Stomach smooth muscle (tissue), 2 donors: ENCODE data around the gene GALNT18.
"Not testable (repeated sequence)": the region's sequence is repeated elsewhere in the genome, so short reads cannot be mapped to it uniquely, and the experiment has no call there.

ENCODE experiments used
- H3K27ac ChIP-seq: one replicate; pipeline ENCODE4 v1.7.0; 2013; ENCODE audit warnings: mild to moderate bottlenecking, low read length, inconsistent platforms
- H3K27me3 ChIP-seq, 2 donors: one replicate each; pipeline ENCODE4 v1.7.0; 2013; ENCODE audit warnings: low read length in 2 of 2; ENCODE audit not compliant: insufficient read depth in 2 of 2, control insufficient read depth in 1 of 2
- H3K36me3 ChIP-seq, 2 donors: one replicate each; pipeline ENCODE4 v1.7.0; 2013; ENCODE audit warnings: low read length in 2 of 2; ENCODE audit not compliant: control insufficient read depth in 2 of 2, insufficient read depth in 2 of 2
- H3K4me1 ChIP-seq: one replicate; pipeline ENCODE4 v1.7.0; 2013; ENCODE audit warnings: low read length; ENCODE audit not compliant: control insufficient read depth, insufficient read depth
- H3K4me3 ChIP-seq, 2 donors: one replicate each; pipeline ENCODE4 v1.7.0; 2013; ENCODE audit warnings: low read length in 2 of 2
- H3K9ac ChIP-seq, 2 donors: one replicate each; pipeline ENCODE4 v1.7.0; 2013; ENCODE audit warnings: low read length in 2 of 2, mild to moderate bottlenecking in 1 of 2
- H3K9me3 ChIP-seq, 2 donors: one replicate each; pipeline ENCODE4 v1.7.0; 2013; ENCODE audit warnings: low read length in 2 of 2; ENCODE audit not compliant: control insufficient read depth in 2 of 2
- donor health status: healthy.
- donor health status: Pancreatic carcinoma.

The GALNT18 gene

DNA sequence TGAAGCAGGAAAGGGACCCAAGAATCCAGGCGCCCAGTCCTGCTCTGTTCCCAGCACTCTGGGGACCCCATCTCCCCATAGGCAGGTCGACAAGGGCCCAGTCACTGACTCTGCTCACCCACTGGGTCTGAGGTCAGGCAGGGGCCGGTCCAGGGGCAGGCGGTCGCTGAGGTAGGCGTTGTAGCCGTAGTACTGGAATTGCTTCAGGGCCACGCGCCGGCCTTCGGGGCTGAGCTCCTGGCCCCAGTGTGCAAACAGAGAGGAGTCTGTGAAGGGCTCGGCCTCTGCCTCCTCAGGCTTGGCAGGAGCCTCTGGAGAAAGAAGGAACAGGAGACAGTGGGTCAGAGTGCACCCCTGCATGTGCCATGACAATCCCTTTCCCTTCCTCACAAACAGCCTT is 173.2 kb downstream of the GALNT18 start:
- no peaks in the 10 kb centered on the region for H3K9me3 ChIP-seq
- no peak overlapping the region for H3K4me3 ChIP-seq
- no peaks in the 10 kb centered on the region for H3K36me3 ChIP-seq
- H3K9ac ChIP-seq = no peak overlapping the region
- H3K27me3 ChIP-seq = no peaks in the 10 kb centered on the region
- no peak overlapping the region for H3K27ac ChIP-seq
- H3K4me1 ChIP-seq = peaks cover 14% of the 10 kb centered on the region

DNA sequence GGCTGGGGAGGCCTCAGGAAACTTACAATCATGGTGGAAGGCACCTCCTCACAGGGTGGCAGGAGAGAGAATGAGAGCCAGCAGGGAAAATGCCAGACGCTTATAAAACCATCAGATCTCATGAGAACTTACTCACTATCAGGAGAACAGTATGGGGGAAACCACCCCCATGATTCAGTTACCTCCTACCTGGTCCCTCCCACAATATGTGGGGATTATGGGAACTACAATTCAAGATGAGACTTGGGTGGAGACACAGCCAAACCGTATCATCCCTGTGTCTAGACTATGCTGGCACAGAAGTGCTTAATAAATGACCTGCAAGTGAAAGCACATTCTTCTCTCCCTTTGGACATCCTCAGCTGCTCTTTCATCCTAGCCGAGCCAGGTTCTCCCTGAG is 174.2 kb downstream of the GALNT18 start:
- H3K27ac ChIP-seq, H3K36me3 ChIP-seq, H3K9ac ChIP-seq, H3K4me3 ChIP-seq, H3K27me3 ChIP-seq, H3K9me3 ChIP-seq: not testable (repeated sequence)
- H3K4me1 ChIP-seq = peaks cover 14% of the 10 kb centered on the region

DNA sequence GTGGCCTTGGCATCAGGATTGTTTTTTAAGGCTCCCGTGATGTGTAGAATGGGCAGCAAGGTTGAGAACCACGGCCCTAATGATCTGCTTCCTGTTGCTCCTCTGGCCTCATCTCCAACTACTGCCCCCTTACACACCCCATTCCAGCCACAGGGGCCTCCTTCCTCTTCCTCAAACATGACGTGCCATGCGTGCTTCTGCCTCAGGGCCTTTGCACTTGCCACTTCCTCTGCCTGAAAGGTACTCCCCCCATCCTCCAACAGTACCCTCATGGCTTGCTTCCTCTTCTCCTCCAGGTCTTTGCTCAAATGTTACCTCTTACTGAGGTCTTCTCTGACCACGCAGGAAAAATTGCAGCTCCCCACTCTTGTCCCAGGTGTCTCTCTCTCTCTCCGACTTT is 174.8 kb downstream of the GALNT18 start:
- Histone ChIP-seq H3K4me3 (no peak overlapping the region), H3K4me1 (peaks cover 14% of the 10 kb centered on the region)

DNA sequence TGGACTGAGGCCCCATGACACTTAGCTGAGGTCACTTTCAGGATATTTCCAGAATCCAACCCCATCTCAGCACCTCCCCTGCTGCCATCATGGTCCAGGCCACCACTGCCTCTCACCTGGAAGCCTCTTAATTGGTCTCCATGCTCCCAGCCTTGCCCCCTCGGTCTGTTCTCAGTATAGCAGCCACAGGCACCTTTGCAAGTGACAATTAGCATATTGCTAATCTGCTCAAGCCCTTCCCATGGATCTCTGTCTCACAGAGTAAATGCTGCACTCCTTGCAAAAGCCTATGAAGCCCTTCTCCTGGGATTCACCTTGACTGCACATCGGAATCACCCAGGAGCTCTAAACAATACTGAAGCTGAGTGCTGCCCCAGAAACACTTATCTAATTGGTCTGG is 175.2 kb downstream of the GALNT18 start:
- Histone ChIP-seq H3K27me3 (no peaks in the 10 kb centered on the region), H3K9me3 (no peaks in the 10 kb centered on the region), H3K4me3 (no peak overlapping the region), H3K36me3 (no peaks in the 10 kb centered on the region), H3K4me1 (peaks cover 14% of the 10 kb centered on the region), H3K9ac (no peak overlapping the region), H3K27ac (no peak overlapping the region)

More for the DNA sequence above, 174.8 kb downstream of the GALNT18 start:
- Histone ChIP-seq H3K27ac (no peak overlapping the region), H3K9me3 (no peaks in the 10 kb centered on the region), H3K27me3 (no peaks in the 10 kb centered on the region), H3K36me3 (no peaks in the 10 kb centered on the region), H3K9ac (no peak overlapping the region)

DNA sequence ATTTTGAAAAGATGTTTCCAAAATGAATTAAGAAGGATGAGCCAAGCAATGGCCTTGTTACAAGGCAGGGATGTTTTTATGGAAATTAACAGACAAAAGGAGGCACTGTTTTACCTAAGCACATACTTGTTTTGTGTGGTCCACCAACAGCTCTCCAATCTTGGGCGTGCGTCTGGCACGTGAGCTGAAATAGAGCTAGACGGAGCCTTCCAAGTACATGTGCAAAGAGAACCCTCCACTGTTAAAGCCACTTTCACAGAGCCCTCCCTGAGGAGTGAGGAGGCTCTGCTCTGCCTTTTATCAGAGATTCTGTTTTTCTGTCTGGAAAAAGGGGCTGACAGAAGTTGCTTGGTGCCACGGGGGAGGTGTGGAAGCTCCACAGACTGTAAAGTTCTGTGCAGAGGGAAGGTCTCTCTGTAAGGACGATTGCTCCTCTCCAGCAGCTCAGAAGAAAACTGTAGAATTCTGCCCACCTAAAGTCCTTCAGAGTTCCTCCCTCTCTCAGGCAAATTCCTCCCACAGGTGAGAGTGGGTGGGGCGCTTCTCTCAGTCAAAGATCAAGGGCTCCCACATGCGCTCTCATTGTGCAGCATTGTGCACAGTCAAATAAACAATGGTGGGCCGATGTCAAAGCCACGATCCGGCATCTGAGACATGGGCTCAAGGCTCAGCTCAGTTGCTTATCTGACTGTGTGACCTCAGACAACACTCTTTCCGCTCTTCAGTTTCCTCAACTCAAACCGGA is 176.2 kb downstream of the GALNT18 start:
- Histone ChIP-seq H3K4me1 (peaks cover 12% of the 10 kb centered on the region), H3K36me3 (no peaks in the 10 kb centered on the region), H3K9ac (no peak overlapping the region), H3K4me3 (no peak overlapping the region), H3K27me3 (no peaks in the 10 kb centered on the region), H3K9me3 (no peaks in the 10 kb centered on the region), H3K27ac (no peak overlapping the region)

DNA sequence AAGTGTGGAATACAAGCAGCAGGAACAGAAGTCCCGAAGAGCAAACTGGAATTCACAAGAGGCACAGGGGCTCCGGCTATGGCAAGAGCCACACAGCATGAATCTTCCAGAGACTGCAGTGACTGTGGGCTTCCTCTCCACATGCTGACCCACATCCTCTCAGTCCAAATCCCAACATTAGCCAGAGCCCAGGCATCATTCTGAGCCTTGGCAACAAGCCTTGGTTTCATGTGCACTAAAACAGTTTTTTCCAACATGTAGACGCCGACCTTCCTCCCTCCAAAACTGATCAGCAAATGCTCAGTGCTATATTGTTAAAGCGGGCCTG is 177.0 kb downstream of the GALNT18 start:
- Histone ChIP-seq H3K4me1 (peaks cover 12% of the 10 kb centered on the region), H3K4me3 (no peak overlapping the region), H3K27ac (peak overlapping the region; percentile 6), H3K27me3 (no peaks in the 10 kb centered on the region), H3K36me3 (no peaks in the 10 kb centered on the region), H3K9ac (no peak overlapping the region), H3K9me3 (no peaks in the 10 kb centered on the region)

DNA sequence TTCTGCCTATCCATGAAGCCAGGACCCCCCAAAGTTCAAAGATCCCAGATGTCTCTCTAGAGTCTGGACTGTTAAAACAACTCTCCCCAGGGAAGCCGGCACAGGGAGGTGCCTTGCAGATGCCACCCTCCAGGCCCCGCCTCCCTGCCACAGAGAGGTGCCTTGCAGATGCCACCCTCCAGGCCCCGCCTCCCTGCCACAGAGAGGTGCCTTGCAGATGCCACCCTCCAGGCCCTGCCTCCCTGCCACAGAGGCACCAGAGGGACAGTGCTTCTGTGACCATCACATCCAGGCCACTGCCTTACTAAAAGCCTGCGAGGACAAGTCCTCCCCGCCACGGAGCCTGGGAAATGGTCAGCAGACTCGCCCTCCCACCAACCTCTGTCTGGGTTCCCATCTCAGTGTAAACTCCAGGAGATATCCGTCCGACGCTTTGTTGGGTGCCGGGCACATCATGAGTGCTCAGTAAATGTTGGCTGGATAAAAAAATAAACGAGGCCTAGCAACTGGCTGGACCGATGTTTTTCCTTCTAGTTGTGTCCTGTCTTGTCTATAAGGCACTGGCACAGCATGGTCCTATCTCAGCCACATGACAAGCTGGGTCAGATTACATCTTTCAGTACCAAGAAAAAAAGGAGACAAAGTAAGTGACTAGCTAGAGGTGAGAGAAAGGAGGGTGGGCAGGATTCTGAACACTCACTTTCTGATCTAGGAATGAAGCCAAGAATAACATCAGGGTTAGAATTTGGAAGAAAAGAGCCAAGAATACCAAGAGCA is 177.6 kb downstream of the GALNT18 start:
- no peak overlapping the region for H3K9ac ChIP-seq
- no peaks in the 10 kb centered on the region for H3K9me3 ChIP-seq
- no peak overlapping the region for H3K4me3 ChIP-seq
- H3K36me3 ChIP-seq = no peaks in the 10 kb centered on the region
- peak overlapping the region; percentile 6 for H3K27ac ChIP-seq
- peaks cover 12% of the 10 kb centered on the region for H3K4me1 ChIP-seq
- H3K27me3 ChIP-seq = no peaks in the 10 kb centered on the region

DNA sequence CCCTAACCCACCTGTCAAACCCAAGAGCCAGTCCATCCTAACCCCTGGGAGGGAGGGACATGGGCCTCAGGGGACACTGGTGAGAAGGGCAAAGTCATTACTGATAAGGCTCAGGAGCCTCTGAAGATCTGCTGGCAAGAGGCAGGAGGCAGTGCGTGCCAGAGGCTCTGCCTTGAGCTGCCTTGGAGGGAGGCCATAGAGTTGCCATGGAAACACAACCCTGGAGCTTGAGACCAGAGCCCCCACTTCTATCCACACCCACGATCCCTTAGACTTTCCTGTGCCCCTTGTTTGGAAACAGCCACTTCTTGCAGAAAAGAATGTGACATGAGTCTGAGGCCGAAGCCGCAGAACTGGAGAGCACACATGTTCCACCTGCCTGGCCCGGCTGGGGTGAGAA is 179.0 kb downstream of the GALNT18 start:
- H3K27ac ChIP-seq = no peak overlapping the region
- no peak overlapping the region for H3K4me3 ChIP-seq
- no peaks in the 10 kb centered on the region for H3K27me3 ChIP-seq
- no peaks in the 10 kb centered on the region for H3K9me3 ChIP-seq
- no peaks in the 10 kb centered on the region for H3K36me3 ChIP-seq
- H3K4me1 ChIP-seq = peaks cover 12% of the 10 kb centered on the region
- H3K9ac ChIP-seq = no peak overlapping the region

DNA sequence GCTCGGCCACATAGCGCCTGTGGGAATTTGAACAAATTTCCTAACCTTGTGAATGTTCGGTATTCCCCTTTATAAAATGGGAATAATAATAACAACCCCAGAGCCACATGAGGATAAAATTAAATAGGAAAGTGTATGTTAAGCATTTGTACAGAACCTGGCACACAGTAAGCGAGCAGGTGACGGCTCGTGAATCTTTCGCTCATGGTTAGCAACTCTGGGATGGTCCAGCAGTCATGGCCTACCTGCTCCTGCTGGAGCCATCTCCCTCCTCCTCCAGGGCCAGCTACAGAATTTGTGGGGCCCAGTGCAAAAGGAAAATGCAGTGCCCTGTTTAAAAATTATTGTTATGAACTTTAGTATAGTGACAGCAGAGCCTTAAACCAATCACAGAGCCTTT is 180.3 kb downstream of the GALNT18 start:
- H3K4me3 ChIP-seq = no peak overlapping the region
- H3K27me3 ChIP-seq = no peaks in the 10 kb centered on the region
- H3K27ac ChIP-seq = no peak overlapping the region
- H3K9ac ChIP-seq = no peak overlapping the region
- H3K4me1 ChIP-seq = peaks cover 12% of the 10 kb centered on the region
- no peaks in the 10 kb centered on the region for H3K36me3 ChIP-seq
- no peaks in the 10 kb centered on the region for H3K9me3 ChIP-seq

DNA sequence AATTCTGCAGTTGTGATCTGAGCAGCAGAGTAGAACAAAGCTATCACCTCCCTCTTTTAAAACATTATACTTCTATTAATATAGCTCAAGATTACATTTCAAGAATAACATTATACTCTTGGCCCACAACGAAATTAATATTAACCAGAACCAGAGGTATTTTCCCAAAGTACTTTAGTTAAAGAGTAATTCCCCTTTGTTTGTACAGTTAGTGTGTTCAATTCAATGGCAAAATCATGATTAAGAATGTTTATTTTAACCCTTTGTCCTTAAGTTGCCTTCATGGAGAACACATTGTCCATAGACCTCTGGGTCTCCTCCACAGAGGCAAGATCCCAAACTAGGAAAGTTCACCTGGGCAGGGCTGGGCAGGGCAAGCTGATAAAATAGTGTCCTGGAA is 180.7 kb downstream of the GALNT18 start:
- Histone ChIP-seq H3K27ac (no peak overlapping the region), H3K9ac (no peak overlapping the region), H3K4me3 (no peak overlapping the region), H3K9me3 (no peaks in the 10 kb centered on the region), H3K27me3 (no peaks in the 10 kb centered on the region), H3K36me3 (no peaks in the 10 kb centered on the region), H3K4me1 (peaks cover 12% of the 10 kb centered on the region)

DNA sequence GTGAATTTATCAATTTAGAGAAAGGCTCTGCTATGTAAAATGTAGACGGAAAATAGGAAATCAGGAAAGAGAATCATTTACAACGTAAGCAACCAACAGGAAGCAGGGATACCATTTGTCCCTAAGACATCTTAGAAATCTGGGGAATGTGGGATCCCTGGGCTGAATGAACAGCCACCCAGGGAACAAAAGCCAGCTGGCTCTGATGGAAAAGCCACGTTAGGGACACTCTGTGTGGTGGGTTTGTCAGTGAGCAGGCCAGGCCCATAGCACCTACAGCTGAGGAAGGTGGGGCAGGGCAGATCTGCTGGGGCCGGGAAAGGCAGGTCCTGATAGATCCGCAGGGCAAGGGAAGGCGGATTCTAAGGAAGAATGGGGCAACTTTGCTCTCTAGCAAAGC is 181.7 kb downstream of the GALNT18 start:
- peaks cover 11% of the 10 kb centered on the region for H3K4me1 ChIP-seq
- H3K27ac ChIP-seq = no peak overlapping the region

More for the DNA sequence above, 181.7 kb downstream of the GALNT18 start:
- no peaks in the 10 kb centered on the region for H3K36me3 ChIP-seq
- H3K27me3 ChIP-seq = no peaks in the 10 kb centered on the region
- H3K9me3 ChIP-seq = no peaks in the 10 kb centered on the region
- no peak overlapping the region for H3K9ac ChIP-seq
- no peak overlapping the region for H3K4me3 ChIP-seq
